HEK293 (cell line): ENCODE data around the gene KLK3.

Experiments used
- CTCF ChIP-seq: fragments of 450-650 bp; formaldehyde crosslinking; IDR thresholded peaks from 2 replicates; pipeline ENCODE4 v1.5.1; 2016; ENCODE audit warnings: missing biosample characterization, missing genetic modification characterization
- PRDM4 ChIP-seq: fragments of 450-650 bp; formaldehyde crosslinking; IDR thresholded peaks from 2 replicates; pipeline ENCODE4 v1.5.1; 2017; ENCODE audit warnings: missing biosample characterization, missing genetic modification characterization
- ZEB2 ChIP-seq: fragments of 450-650 bp; formaldehyde crosslinking; IDR thresholded peaks from 2 replicates; pipeline ENCODE4 v1.5.1; 2016; ENCODE audit warnings: missing biosample characterization, missing genetic modification characterization
- ZNF677 ChIP-seq: fragments of 450-650 bp; IDR thresholded peaks from 2 replicates; pipeline ENCODE4 v1.5.0; 2018; ENCODE audit warnings: missing biosample characterization, mild to moderate bottlenecking, missing genetic modification characterization, moderate library complexity

- TF ChIP-seq CTCF (tag by site-specific recombination), result no peak
- no peak for TF ChIP-seq ZNF677 (tag by site-specific recombination)
- no peak for TF ChIP-seq PRDM4
- no peak for TF ChIP-seq ZEB2 (tag by site-specific recombination)
Measured at GRCh38 chr19:50878851-50879250, 24.1 kb downstream of the KLK3 start.
